Endothelial cell of umbilical vein (primary cell): ENCODE results near the gene TRIM37.

Source experiments
- CTCF ChIP-seq, 2 donors: IDR thresholded peaks; 1 replicate in 1 of 2; 2 replicates in 1 of 2; pipeline ENCODE4 v1.5.1; 2011; ENCODE audit warnings: low read length in 2 of 2, mild to moderate bottlenecking in 2 of 2, moderate library complexity in 2 of 2, control low read depth in 1 of 2, inconsistent platforms in 1 of 2, low read depth in 1 of 2; ENCODE audit not compliant: insufficient read depth in 1 of 2; ENCODE audit errors: extremely low read depth in 1 of 2
- EZH2 ChIP-seq: IDR thresholded peaks from 2 replicates; pipeline ENCODE4 v1.6.1; 2012; ENCODE audit warnings: borderline replicate concordance, low read depth, mild to moderate bottlenecking, moderate library complexity, low read length, inconsistent platforms; ENCODE audit not compliant: severe bottlenecking
- POLR2A ChIP-seq: IDR thresholded peaks from 2 replicates; pipeline ENCODE4 v1.6.1; 2012; ENCODE audit warnings: low read depth, mild to moderate bottlenecking, control low read depth, low read length

GRCh38 chr17:59067340-59067739 is 39.3 kb downstream of the TRIM37 start:
- TF ChIP-seq CTCF (IDR thresholded peaks at IDR 0.05; ENCODE audit: extremely low read depth in 1 of 2, insufficient read depth in 1 of 2, low read depth in 1 of 2, low read length in 2 of 2) (no peak), EZH2 (no peak), POLR2A (no peak)
